Endothelial cell of umbilical vein (primary cell): ENCODE results near the gene CCDC91.
"Not testable (repeated sequence)": the region's sequence is repeated elsewhere in the genome, so short reads cannot be mapped to it uniquely, and the experiment has no call there.

Source experiments
- CTCF ChIP-seq, 2 donors: IDR thresholded peaks; 1 replicate in 1 of 2; 2 replicates in 1 of 2; pipeline ENCODE4 v1.5.1; 2011; ENCODE audit warnings: low read length in 2 of 2, mild to moderate bottlenecking in 2 of 2, moderate library complexity in 2 of 2, control low read depth in 1 of 2, inconsistent platforms in 1 of 2, low read depth in 1 of 2; ENCODE audit not compliant: insufficient read depth in 1 of 2; ENCODE audit errors: extremely low read depth in 1 of 2
- EZH2 ChIP-seq: IDR thresholded peaks from 2 replicates; pipeline ENCODE4 v1.6.1; 2012; ENCODE audit warnings: borderline replicate concordance, low read depth, mild to moderate bottlenecking, moderate library complexity, low read length, inconsistent platforms; ENCODE audit not compliant: severe bottlenecking
- FOS ChIP-seq: IDR thresholded peaks from 2 replicates; pipeline ENCODE4 v1.6.1; 2011; ENCODE audit warnings: mild to moderate bottlenecking, low read length, moderate library complexity, borderline replicate concordance; ENCODE audit not compliant: insufficient read depth
- MAX ChIP-seq: IDR thresholded peaks from 2 replicates; pipeline ENCODE4 v1.6.1; 2011; ENCODE audit not compliant: insufficient read depth, insufficient read length
- POLR2A ChIP-seq: IDR thresholded peaks from 2 replicates; pipeline ENCODE4 v1.6.1; 2012; ENCODE audit warnings: low read depth, mild to moderate bottlenecking, control low read depth, low read length
- POLR2AphosphoS5 ChIP-seq: IDR thresholded peaks from 2 replicates; pipeline ENCODE4 v1.6.1; 2012; ENCODE audit warnings: low read depth, mild to moderate bottlenecking, control low read depth, low read length, moderate library complexity; ENCODE audit not compliant: insufficient read depth

- TF ChIP-seq EZH2; CTCF (IDR thresholded peaks at IDR 0.05; ENCODE audit: extremely low read depth in 1 of 2, insufficient read depth in 1 of 2, low read depth in 1 of 2, low read length in 2 of 2); POLR2A; POLR2AphosphoS5; FOS; MAX: not testable (repeated sequence)
These were observed 189.5 kb downstream of the CCDC91 start for GRCh38 chr12:28379779-28380178.
